HFF-Myc (cell line): ENCODE results near the gene FIP1L1.

Source experiments
- DNase-seq: peaks from one replicate; pipeline ENCODE4 v3.0.0-alpha.2; 2011; ENCODE audit warnings: low read depth; ENCODE audit errors: extremely low read depth
- H3K4me3 ChIP-seq: replicated peaks from 2 replicates; pipeline ENCODE4 v1.5.1; 2011; ENCODE audit warnings: low read depth, mild to moderate bottlenecking, control low read depth, low read length
- TF ChIP-seq, protein P1 (sequence below): IDR thresholded peaks from 2 replicates; pipeline ENCODE4 v1.5.1; 2012; ENCODE audit warnings: mild to moderate bottlenecking, low read depth, low read length, control low read depth; ENCODE audit errors: missing control alignments

The FIP1L1 gene

DNA sequence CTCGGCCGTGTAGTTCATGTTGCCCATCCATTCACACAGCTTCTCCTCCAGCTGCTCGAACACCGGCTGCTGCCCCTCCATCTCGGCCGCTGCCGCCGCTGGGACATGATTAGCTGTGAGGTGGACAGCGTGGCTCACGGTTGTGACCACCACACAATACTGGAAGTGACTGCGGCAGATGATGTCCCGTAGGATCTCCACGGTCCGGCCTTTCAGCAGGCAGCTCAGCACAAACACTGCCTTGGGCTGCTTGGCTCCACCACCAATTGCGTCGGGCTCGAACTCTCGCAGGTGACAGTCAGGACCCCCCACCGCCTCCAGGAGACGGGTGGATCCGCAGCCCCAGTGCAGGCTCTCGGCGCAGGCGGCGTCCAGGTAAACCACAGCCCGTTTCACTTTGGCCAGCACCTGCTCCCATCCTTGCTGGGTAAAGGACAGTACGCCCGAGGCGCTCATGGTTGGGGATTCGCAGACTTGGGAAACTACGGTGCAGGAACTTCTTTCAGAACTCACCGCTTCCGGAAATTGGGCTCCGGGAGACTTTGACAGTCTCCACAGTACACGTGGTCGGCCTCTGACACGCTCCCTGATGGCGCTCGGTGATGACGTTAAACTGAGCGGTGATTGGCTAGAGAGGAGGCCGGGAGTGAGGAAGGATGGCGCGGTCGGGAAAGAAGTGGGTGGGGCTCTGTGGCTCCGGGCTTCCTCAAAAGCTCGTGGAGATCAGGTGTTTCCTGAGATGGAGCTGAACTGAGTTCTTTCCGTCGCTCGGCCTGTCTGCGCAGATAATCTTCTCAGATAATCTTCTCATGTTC lies 11.7 kb upstream of the FIP1L1 start, which contains the start of gene SCFD2:
Gene SCFD2 (minus strand): TSS at position 576 of the 815 bp plus-strand sequence.
- TF ChIP-seq, protein P1, sequence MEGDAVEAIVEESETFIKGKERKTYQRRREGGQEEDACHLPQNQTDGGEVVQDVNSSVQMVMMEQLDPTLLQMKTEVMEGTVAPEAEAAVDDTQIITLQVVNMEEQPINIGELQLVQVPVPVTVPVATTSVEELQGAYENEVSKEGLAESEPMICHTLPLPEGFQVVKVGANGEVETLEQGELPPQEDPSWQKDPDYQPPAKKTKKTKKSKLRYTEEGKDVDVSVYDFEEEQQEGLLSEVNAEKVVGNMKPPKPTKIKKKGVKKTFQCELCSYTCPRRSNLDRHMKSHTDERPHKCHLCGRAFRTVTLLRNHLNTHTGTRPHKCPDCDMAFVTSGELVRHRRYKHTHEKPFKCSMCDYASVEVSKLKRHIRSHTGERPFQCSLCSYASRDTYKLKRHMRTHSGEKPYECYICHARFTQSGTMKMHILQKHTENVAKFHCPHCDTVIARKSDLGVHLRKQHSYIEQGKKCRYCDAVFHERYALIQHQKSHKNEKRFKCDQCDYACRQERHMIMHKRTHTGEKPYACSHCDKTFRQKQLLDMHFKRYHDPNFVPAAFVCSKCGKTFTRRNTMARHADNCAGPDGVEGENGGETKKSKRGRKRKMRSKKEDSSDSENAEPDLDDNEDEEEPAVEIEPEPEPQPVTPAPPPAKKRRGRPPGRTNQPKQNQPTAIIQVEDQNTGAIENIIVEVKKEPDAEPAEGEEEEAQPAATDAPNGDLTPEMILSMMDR = no peak
- peak; percentile 97 for DNase-seq
- peak within 1 kb of the TSS; percentile 96 for H3K4me3 ChIP-seq

DNA sequence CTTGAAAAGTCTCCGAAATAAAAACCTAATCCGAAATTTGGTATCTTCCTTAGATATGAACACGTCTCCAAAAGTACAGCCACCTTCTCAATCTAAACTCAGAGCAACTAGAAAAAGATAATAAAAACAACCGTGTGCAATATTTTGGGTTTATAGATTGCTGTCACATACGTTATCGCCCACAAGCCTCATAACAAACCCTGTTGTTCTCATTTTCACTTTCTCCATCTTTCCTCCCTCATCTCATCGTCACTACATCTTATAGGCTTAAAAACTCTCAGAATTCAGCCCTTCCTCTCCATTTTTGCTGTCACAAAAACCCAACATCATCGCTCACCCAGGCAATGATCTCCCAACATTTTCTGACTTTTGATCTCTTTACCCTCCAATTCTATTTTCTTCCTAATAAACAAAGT lies 11.1 kb upstream of the FIP1L1 start:
- peak overlapping the region; percentile 96 for H3K4me3 ChIP-seq
- no peak for DNase-seq

DNA sequence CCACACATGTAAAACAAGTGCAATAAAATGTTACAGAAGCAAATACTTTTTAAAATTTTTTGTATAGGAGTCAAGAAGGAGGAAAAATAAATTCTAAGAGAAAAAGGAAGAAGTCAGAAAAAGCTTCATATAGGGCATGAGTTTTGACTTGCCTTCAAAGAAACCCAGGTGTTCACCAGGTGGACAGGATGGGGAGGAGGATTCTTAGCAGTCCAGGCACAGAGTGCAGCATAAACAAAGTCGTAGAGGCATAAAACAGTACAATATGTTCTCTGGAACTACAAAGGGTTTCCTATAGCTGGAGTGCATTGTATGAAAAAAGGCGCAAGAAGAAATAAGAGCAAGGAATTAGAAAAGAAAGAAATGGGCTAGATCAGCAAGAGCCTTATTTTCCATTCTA lies 9.7 kb upstream of the FIP1L1 start:
- TF ChIP-seq, protein P1 = no peak
- no peak overlapping the region for H3K4me3 ChIP-seq
- no peak for DNase-seq

More for the DNA sequence above, 11.1 kb upstream of the FIP1L1 start:
- TF ChIP-seq, protein P1 = no peak

DNA sequence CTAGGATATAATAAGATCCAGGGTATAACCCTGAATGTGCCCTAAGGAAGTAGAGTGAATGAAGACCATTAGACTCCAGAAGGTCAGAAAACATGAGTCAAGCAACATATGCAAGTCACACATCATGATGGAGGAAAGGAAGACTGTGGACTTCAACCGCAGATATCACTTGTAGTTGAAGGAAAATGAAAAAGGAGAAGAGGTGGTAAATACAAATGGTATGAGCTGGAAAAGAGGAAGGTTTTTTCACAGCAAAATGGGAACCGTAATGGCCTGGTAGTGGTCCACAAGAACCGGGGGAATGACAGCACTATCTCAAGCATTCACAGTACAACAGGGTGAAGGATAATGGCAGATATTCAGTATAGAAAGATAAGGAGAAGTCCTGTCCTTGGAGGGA lies 6.4 kb upstream of the FIP1L1 start:
- TF ChIP-seq, protein P1 = no peak
- no peak for DNase-seq
- H3K4me3 ChIP-seq = no peak overlapping the region

DNA sequence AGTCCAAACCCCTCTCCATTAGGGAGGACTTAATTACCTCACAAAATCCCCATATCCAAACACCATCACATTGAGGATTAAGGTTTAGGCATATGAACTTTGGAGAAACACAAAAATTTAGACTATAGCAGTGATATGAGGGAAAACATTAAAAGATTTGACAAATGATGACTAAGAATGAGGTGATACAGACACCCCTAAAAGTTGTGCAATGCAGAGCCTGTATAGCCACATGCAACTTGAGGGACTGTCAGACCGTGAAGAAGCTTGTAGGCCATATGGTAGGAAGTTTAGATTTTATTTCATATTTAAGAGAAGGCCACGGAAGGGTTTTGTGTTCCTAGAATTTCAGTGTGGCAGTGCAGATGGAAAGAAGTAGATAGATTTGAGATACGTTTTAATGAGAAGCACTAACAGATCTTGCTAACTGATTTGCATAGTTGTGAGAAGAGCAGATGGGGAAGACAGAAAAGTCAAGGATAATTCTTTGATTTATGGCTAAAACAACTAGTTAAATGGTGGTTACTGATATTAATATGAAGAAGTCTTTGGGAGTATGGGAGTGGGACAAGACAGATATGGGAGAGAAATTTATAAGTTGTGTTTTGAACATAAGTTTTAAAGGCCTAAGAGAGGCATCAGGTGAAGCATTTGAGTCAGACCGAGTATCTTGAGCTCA lies 5.5 kb upstream of the FIP1L1 start:
- no peak for DNase-seq
- TF ChIP-seq, protein P1 = no peak
- H3K4me3 ChIP-seq = no peak overlapping the region

DNA sequence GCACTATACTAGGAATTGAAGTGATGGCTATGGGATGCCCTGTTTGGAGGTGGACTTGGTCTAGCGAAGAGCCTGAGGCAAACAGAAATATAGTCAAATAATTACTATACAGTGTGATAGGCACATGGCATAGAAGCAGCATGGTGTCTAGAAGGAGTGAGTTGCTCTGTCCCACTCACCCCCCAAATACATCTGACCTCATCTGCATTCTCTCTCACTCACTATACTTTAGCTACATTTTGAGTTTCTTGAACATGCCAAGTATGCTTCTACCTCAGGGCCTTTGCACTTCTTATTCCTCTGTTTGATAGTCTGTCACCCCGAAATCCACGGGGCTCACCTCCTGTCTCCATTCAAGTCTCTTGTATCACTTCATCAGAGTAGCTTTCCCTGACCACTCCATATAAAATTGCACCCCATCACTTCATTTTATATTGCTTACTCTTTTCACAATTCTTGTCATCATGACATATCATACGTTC lies 2.6 kb upstream of the FIP1L1 start:
- no peak for DNase-seq
- TF ChIP-seq, protein P1 = no peak
- no peak overlapping the region for H3K4me3 ChIP-seq
